GM18870 (cell line): ENCODE results near the gene RDH16.
"Not testable (repeated sequence)": the region's sequence is repeated elsewhere in the genome, so short reads cannot be mapped to it uniquely, and the experiment has no call there.

ENCODE experiments used
- ATAC-seq: cut with Tn5 transposase; IDR thresholded peaks from one replicate; pipeline ENCODE4 v1.9.1; 2021; ENCODE audit warnings: moderate library complexity; ENCODE audit not compliant: unreplicated experiment

The RDH16 gene

GRCh38 chr12:56954958-56955355, 2.5 kb downstream of the RDH16 start:
- no peak for ATAC-seq

GRCh38 chr12:56954057-56954957, 3.1 kb downstream of the RDH16 start:
- ATAC-seq = no peak

- no peak for ATAC-seq
Measured at GRCh38 chr12:56953314-56953713, 4.1 kb downstream of the RDH16 start.

- ATAC-seq = no peak
Measured at GRCh38 chr12:56951582-56952339, 5.6 kb downstream of the RDH16 start.

GRCh38 chr12:56948881-56949280, 8.5 kb downstream of the RDH16 start:
- no peak for ATAC-seq

GRCh38 chr12:56948457-56948777, 9.0 kb downstream of the RDH16 start:
- no peak for ATAC-seq

- no peak for ATAC-seq
Measured at GRCh38 chr12:56947633-56948456, 9.6 kb downstream of the RDH16 start.

GRCh38 chr12:56943878-56944277, 13.5 kb downstream of the RDH16 start:
- ATAC-seq = no peak

GRCh38 chr12:56943374-56943773, 14.0 kb downstream of the RDH16 start:
- ATAC-seq = not testable (repeated sequence)

- no peak for ATAC-seq
Measured at GRCh38 chr12:56941299-56942017, 15.9 kb downstream of the RDH16 start.

GRCh38 chr12:56940942-56941298, 16.5 kb downstream of the RDH16 start:
- ATAC-seq = not testable (repeated sequence)

GRCh38 chr12:56935752-56936151, 21.7 kb downstream of the RDH16 start:
- ATAC-seq = no peak

GRCh38 chr12:56935157-56935556, 22.3 kb downstream of the RDH16 start:
- no peak for ATAC-seq

- ATAC-seq = no peak
Measured at GRCh38 chr12:56933826-56934625, 23.4 kb downstream of the RDH16 start, which contains the start of gene SDR9C7. Gene SDR9C7 (minus strand): TSS chr12:56934408. CDS start chr12:56934261, 147 bp downstream.

- no peak for ATAC-seq
Measured at GRCh38 chr12:56932867-56933266, 24.5 kb downstream of the RDH16 start.

- no peak for ATAC-seq
Measured at GRCh38 chr12:56932146-56932545, 25.3 kb downstream of the RDH16 start.

- ATAC-seq = no peak
Measured at GRCh38 chr12:56931474-56931978, 25.9 kb downstream of the RDH16 start.

GRCh38 chr12:56930241-56930640, 27.2 kb downstream of the RDH16 start:
- no peak for ATAC-seq

GRCh38 chr12:56929780-56930179, 27.6 kb downstream of the RDH16 start:
- no peak for ATAC-seq

GRCh38 chr12:56928262-56928661, 29.1 kb downstream of the RDH16 start:
- ATAC-seq = no peak
